Stimulated activated CD4-positive, alpha-beta T cell treated with anti-CD3 and anti-CD28 coated beads, Interleukin-15, amount 100 ng/mL, for 24 hours (primary cell): ENCODE results near the gene BMS1.
"Not testable (repeated sequence)": the region's sequence is repeated elsewhere in the genome, so short reads cannot be mapped to it uniquely, and the experiment has no call there.

ENCODE experiments used
- DNase-seq: peaks from one replicate; pipeline ENCODE4 v3.0.0-alpha.2; 2020

Gene BMS1

GRCh38 chr10:42790835-42791234 lies 8.2 kb downstream of the BMS1 start:
- DNase-seq: no peak

GRCh38 chr10:42795701-42796100 lies 13.1 kb downstream of the BMS1 start:
- no peak for DNase-seq

GRCh38 chr10:42801135-42801534 lies 18.5 kb downstream of the BMS1 start:
- no peak for DNase-seq

- no peak for DNase-seq
These were observed 20.3 kb downstream of the BMS1 start for GRCh38 chr10:42802876-42803275.

GRCh38 chr10:42809676-42810075 lies 27.1 kb downstream of the BMS1 start:
- DNase-seq: no peak

- DNase-seq: no peak
These were observed 29.4 kb downstream of the BMS1 start for GRCh38 chr10:42812028-42812427.

GRCh38 chr10:42813989-42814687 lies 31.5 kb downstream of the BMS1 start:
- DNase-seq: not testable (repeated sequence)

GRCh38 chr10:42816334-42816733 lies 33.7 kb downstream of the BMS1 start:
- DNase-seq: not testable (repeated sequence)

GRCh38 chr10:42816912-42817311 lies 34.3 kb downstream of the BMS1 start:
- DNase-seq: no peak

- not testable (repeated sequence) for DNase-seq
These were observed 34.8 kb downstream of the BMS1 start for GRCh38 chr10:42817417-42817816.

GRCh38 chr10:42826759-42827158 lies 44.2 kb downstream of the BMS1 start:
- not testable (repeated sequence) for DNase-seq

- DNase-seq: no peak
These were observed 44.6 kb downstream of the BMS1 start for GRCh38 chr10:42827201-42827600.

- not testable (repeated sequence) for DNase-seq
These were observed 45.8 kb downstream of the BMS1 start for GRCh38 chr10:42828391-42828790.

GRCh38 chr10:42830237-42830636 lies 47.6 kb downstream of the BMS1 start:
- no peak for DNase-seq

- DNase-seq: no peak
These were observed 53.5 kb downstream of the BMS1 start for GRCh38 chr10:42836096-42836495.

- DNase-seq: no peak
These were observed 54.3 kb downstream of the BMS1 start for GRCh38 chr10:42836771-42837468.

GRCh38 chr10:42844810-42845209 lies 62.2 kb downstream of the BMS1 start:
- DNase-seq: not testable (repeated sequence)

GRCh38 chr10:42847261-42847660 lies 64.7 kb downstream of the BMS1 start:
- not testable (repeated sequence) for DNase-seq

GRCh38 chr10:42850931-42851330 lies 68.3 kb downstream of the BMS1 start:
- DNase-seq: no peak

GRCh38 chr10:42859256-42859655 lies 76.7 kb downstream of the BMS1 start:
- DNase-seq: no peak

- DNase-seq: not testable (repeated sequence)
These were observed 77.4 kb downstream of the BMS1 start for GRCh38 chr10:42860016-42860415.

- not testable (repeated sequence) for DNase-seq
These were observed 80.2 kb downstream of the BMS1 start for GRCh38 chr10:42862801-42863200.

- no peak for DNase-seq
These were observed 82.0 kb downstream of the BMS1 start for GRCh38 chr10:42864575-42864974.

- DNase-seq: no peak
These were observed 83.1 kb downstream of the BMS1 start for GRCh38 chr10:42865716-42866114.
